ENCODE measurements around the gene RCAN2. TPM values are rescaled to one million over a fixed set of nuclear protein-coding genes. Genes with fewer than 3 reads are reported as not detected.
A peak's percentile ranks its signal among the peaks of the same experiment; 100 is the strongest.

RCAN2 gene
- polyA plus RNA-seq (2013, experiment 1 of 2; ENCODE audit: insufficient read length) = 7.3 TPM
- polyA plus RNA-seq (2013, experiment 2 of 2; ENCODE audit: insufficient read length) = 7.0 TPM

DNA sequence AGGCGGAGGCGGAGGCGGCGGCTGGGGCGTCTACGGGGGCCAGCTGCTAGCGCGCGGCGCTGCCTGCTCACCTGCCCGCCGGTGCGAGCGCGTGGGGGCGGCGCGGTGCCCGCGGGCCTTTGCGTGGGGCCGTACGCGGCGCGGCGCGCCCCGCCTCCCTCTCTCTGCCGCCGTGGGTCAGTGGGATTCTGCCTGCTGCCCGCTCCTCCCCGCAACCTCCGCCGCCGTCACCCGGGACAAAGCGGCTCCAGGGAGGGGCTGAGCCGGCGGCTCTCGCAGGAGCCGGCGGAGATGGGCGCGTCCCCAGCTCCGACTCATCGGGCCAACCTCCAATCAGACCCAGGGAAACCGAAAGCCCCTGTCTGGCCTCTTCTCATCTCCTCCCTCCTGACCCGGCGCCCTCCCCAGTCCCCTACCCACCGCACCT is at the start of gene RCAN2:
RCAN2 (minus strand) TSS at position 249 of the 427 bp plus-strand sequence.
- DNase-seq = peak; percentile 35

DNA sequence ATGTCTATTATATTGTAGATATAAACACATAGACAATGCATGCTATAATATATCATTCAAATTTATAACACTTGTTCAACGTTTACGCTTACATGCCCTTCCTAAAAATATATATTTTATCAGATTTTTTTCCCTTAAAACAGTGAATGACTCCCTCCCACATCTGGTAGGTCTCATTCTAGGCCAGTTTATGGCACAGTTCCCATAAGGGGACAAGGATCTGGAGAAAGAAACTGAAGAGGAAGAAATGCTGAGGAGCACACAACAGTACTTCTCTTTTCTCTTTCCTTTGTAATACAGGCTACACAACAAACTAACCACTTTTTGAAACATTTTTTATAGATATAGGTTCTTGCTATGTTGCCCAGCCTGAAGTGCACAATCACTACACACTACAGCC is 48.6 kb upstream of the RCAN2 start:
- no peak for DNase-seq

DNA sequence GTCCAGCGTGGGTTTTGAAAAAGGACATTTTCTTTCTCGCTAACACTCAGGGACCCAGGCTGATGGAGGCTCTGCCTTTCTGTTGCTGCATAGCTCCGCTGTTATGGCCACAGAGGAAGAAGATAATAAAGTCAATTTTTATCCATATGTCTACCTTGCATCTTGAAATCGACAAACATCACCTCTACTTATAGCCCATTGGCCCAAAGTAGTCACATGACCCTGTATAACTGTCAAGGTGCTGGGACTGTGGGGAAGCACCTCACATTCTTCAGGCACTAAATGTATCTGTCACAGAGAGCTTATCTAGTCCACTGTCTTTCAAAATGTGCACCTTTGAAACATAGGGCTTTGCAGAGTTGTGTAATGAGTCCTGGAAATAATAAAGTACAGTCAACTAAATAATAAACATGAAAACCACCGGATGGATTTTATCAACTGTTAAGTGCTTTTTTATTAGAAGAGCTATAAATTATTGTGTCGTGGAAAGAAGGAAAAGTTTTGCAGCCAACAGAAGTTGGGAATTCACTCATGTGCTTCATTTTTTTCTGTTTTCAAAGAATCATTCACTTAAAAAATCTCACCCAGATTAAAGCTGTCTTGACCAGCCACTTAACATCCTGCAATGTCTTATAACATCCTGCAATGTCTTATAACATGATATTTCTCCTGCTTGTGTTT is 47.7 kb upstream of the RCAN2 start:
- no peak for DNase-seq

DNA sequence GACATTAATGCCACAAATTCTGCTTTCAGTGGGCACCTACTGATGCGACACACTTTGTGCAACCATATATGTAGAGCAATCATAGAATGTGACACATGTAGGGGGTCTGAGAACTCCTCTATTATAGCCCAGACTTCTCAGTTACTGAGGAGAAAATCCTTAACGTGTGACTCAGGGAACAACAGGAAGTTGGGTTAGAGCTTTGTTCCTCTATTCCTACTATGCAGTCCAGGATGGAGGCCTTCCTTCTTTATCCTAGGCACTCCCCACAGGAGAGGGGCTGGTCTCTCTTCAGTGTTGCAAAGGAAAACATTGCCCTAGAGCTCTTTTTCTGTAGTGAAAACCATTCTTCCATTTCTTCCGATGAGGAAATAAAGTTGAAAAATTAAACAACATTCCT is 39.6 kb upstream of the RCAN2 start:
- DNase-seq = no peak

DNA sequence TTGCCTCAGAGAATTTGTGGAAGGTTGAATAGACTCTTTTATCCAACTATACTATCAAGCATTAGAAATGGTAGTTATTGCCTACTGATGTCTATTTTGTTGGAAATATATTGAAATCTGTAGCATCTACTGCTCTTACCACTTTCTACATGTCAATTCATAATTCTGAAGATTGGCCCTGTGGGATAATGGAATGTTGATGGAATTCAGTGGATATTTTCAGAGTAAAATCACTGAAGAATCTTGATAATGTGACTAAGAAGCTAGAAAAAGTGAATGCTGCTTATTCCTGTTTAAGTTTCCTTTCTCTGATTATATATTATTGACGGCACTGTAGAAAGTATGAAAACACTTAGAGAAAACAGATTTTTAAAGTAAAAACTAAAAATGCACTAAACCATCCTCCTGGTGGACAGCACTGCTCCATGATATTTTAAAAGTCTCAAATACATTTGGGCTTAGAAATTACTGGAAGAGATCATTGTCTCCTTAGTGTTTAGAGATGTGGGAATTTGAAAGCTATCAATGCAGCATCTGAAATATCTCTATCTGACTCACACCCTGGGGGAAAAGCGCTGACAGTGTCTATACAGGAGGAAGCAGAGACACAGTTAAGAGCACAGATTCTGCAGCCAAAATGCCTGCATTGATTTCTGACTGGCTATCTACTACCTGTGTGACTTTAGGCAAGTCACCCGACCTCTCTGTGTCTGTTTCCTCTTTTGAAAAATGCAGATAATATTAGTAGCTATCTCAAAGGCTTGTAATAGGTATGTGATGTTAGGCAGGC is 37.9 kb upstream of the RCAN2 start:
- DNase-seq = no peak

DNA sequence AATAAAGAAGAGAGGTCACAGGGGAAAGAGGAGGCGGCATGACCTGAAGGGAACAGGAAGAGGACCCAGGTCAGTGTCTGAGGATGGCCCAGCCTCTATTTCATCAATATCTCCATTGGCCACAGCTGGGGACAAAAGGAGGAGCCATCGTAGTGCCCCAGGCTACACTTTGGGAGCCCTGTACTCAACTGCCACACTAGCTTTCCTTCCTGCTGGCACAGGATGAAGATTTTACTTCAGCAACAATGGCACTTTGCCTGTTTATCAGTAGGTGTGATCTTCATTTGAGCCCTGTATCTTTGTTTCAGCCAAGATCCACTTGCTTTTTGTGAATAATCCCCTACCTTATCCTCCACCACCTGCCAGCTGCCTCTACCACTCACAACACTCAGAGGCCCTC is 35.4 kb upstream of the RCAN2 start:
- no peak for DNase-seq

DNA sequence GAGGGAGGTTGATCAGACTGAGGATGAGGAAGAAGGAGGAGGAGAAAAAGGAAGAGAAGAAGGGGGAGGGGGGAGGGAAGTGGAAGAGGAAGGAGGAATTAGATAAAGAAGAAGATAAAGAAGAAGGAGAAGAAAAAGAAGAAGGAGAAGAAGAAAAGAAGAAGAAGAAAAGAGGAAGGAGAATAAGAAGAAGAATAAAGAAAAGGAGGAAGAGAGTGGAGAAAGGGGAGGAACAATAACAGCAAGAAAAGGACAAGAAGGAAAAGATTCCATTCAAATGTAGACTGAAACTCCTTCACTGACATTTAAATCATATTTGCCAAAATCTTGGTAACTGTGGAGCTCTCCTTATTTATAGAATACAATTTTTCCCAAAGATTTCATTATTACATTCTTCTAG is 34.3 kb upstream of the RCAN2 start:
- no peak for DNase-seq

DNA sequence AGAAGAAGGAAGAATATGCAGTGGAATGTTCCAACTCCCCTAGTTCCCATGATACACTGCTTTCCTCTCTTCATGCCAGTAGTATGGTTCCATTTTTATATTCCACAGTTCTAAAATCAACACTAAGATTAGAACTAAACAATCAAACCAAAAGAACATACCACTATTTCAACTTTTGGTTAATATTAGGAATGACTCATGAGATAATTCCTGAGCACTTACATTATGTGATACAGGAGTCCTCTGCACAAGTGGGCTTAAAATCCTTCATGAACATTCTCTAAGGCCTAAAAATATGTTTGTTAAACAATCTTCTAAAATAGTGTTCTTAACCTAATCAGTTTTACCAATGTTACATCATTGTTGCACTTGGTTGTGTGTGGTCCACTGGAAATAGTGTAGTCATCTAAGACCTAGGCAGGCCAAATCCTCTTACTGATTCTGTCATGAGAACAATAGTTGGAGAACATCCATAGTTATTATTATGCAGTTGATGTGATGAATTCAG is 30.3 kb upstream of the RCAN2 start:
- DNase-seq = no peak

DNA sequence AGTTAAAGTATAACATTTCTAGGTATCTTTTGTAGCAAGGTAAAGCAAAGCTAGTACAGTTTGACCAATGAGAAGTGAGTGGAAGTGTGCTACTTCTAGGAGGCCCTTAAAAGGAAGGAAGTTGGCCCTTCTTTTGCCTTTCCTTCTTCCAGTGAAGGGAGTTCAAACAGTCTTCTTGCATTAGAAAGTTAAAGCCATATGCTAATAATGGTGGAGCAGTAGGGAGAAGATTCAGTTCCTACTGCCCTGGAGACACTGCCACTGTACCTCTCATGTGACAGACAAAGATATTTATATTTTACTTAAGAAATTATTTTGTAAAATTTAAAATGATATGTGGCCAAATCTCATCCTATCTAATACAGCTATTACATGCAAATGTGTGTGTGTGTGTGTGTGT is 26.0 kb upstream of the RCAN2 start:
- no peak for DNase-seq

DNA sequence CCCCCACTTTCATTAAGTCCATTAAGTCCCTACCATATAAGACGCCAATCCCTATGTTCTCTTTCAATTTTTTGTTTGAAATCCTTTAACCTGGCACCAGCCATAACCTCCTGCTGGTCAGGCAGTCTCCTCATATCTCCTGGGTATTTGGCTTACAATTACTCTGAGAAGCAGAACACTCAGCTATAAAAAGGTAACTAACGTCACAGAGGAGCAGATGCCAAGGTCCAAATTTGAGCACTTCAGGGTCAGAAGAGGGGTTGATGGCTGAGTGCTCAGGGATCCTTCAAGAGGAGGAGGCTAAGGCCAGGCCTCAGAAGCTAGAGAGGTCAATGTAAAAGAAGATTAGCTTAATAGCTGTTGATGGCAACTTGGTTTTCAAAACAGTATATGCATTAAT is 22.3 kb upstream of the RCAN2 start:
- no peak for DNase-seq

DNA sequence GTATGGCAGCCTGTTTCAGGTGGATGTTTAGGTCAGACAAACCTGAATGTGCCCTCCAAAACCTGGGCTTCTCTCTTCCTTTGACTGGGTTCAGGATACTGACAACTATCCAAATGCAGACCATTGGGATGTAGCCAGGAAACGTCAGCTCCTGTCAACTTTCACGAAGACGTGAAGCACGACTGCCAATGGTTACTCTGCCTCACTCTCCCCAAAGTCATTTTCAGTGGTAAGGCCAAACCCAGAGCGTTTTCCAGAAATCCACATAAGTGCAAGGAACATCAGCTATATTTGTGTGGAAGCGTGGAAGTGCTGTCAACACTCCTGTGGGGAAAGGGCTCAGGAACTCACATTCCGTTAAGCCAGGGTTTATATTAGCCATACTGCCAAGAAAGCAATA is 20.1 kb upstream of the RCAN2 start:
- no peak for DNase-seq

DNA sequence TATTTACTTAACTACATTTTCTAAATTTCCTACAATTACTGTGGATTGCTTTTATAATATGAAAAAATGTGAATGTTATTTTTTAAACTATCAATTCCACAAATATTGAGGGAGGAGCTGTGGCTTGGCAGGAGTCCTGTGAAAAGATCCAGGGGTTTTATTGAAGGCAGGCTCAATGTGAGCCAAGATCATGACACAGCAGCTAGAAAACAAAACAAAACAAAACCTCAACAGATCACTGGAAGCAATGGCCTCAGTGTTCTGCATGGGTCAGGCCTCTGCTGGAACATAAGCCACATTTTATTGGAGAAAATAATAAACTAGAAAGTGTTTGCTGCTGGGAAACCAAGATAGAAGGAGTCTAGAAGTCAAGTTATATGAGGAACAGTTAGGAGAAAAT is 19.4 kb upstream of the RCAN2 start:
- DNase-seq = peak; percentile 17

DNA sequence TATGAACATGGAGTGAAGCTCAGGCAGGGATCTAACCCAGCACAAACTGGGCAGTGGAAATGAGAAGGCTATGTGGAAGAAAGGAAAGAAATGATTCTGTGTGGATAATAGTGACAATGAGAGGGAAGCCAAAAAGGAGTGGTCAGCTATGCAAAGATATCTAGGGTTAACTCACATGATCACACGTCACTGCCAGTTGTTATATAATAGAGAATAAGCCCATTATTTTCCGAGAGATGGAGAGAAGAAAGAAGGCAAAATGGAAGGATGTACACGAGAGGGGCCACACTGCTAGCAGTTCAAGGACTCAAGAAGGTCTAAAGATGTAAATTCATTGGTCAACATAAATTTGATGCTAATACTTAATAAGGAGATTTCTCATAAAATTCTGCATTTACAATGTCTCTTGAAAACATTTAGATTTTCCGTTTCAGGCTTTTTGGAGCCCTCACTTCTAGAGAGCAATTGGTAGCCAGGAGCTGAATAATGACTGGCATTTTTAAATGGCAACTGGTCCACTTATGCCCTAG is 18.8 kb upstream of the RCAN2 start:
- DNase-seq = no peak

DNA sequence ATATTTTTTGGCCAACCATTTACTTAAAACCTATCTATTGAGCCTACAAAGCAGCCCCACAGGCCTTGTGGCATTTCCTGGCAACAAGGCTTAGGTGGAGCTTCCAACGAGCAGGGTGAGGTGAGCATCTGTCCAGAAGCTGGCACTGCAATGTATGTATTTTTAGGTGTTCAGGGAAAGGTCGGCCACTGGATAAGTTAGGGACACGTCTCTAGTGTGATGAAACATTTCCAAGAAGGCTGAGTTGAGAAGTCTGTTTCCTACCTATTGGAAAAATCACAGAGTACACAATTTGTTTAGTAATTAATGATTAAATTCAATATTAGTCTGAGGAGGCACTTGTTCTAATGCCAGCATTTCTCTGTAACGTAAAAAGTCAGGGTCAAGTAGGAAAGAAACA is 17.8 kb upstream of the RCAN2 start:
- DNase-seq = no peak

DNA sequence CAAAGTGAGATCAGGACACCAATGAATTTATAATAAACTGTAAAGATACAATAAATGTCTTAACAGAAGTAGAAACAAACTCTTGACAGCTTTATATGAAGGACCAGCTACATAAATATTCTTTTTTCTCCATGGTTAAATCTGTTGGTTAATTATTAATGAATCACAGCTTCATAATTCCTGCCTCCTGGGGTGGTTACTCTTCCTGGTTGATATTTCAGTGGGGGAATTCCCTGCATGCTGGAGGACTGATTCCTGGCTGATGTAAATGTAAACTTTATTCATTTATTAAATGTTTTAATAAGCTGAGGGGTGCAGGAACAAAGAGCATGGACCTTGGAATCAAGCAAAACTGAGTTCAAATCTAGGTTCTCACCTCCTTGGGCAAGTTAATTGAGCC is 16.2 kb upstream of the RCAN2 start:
- DNase-seq = no peak

DNA sequence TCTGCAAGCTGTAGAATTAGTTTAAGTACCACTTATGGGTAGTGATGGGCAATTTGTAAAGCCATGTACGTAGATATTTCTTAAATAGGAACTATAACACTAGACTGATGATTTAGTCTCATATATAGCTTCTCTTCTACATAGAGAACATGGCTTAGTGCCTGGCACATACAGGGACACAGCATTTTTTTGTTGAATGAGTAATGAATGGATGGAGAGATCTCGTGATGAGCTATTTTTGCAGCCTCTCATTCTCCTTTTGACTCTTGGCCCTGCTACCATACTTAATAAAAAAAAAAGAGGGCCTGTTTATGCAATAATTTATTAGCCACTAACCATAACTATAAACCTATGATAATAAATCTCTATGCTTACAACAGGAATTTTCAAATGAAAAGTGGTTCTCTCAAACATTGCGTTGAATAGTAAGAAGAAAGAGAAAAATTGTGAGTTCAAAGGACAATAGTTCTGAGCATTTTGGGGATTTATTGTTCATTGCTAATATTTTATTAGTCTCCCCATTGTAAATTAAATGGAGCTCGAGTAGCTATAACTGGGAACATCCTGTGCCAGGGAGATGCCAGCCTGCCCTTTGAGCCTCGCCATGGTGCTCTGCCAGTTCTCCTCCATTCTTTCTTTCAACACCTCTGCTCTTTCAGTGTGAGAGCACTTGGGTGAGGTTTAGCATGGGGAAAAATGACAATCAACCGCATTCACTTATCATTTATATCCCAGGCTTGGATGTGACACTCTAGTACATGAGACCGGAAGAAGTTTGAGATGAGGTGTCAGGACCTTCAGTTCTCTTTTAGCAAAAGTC is 14.7 kb upstream of the RCAN2 start:
- no peak for DNase-seq

DNA sequence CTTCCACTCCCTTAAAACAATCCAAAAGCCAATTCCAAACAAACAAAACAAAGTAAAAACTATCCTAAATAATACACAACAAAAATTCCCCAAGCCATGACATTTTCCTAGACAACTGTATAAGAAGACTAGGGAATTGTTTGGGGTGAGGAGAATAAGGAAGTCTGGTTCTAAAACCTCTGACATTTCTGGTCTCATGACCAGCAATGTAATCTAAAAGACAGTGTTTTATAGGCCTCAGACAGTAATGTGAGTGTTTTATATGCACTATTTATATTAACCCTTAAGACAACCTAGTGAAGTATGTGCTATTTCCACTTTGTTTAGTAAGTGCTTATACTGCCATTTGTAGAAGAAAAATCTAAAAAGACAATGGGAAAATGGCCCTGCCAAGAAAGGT is 13.0 kb upstream of the RCAN2 start:
- DNase-seq = no peak

DNA sequence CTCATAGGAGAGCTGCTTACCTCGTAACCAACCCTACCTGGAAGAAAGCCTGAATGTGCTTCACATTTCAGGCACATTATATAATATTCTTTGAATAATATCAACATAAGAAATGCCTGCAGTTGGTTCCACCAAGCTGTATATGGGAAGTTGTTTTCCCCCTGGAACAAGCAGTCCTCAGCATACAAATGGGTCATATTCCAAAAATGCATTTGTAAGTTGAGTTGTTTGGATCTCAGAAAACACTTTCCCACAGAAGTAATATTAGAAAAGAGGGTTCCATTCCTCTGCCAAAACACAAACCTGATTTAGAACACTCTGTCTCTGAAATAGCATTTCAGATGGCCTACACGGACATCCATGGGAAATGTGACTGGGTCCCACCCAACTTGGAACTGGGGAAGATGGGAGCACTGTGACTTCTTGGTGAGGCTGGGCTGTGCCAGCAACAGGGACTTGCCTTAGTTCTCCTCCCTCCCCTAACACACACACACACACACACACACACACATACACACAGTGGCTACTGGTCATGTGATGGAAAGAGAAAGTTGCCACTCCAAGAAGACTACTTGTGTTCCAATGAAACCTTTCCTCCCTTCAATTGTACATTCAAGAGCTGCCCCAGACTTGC is 11.4 kb upstream of the RCAN2 start:
- DNase-seq = no peak

DNA sequence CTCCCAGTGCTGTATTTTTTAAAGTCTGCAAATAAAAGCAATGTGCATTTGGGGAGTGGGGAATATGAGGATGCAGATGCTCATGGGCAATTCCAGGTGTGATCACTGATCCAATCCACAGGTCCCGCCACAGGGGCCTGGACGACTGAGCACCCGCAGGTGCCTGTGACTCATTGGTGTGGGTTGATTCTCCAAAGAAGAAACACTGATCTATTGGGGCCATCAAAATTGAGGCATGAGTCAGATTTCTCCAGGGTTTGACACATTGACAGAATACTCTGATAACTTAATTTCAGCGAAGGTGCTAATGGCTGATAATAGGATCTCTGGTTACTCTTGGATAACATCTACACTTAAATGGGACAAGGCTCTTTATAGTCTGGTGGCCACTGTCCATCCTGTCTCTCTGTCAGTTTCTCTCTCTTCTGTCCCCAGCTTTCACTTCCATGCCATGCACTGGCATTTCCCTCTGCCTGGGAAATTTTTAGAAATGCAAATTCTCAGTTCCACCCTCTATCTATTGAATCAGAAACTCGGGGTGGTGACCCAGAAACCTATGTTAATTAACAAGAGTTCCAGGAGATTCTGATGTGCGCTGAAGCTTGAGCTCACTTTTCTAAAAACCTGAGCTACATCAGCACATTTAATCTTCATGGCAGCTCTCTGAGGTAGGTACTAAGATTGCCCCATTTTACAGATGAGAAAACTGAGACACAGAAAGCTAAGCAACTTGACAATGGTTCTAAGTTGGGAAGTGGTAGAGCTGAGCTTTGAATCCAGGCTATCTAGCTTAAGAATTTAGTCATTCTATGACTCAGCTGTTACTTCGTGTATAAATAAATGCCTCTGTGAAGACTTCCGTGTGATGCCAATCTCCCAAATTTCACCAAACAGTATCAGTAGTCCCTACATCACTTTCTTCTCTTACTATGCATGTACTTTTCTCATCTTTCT is 10.2 kb upstream of the RCAN2 start:
- DNase-seq = no peak

DNA sequence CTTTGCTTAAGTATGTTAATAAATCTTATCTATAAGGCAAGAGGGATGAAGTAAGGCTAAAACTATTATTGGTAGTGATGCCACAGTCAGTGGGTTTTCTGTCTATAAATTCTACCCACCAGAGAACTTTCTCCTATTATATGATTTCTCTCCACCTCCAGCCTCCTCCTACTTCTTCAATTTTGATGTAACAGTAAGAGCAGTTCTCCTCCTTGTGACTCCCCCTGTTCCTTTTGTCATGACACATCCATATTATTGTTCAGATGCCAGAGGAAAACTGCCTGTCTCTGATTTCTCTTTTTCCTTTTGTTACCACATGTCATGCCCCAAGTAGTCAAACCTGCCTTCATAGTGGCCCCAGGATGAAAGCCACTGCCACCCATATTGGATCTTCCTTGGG is 9.1 kb upstream of the RCAN2 start:
- no peak for DNase-seq

Data from fibroblast of skin of abdomen (primary cell).